ENCODE measurements around the gene VGLL1. TPM values are rescaled to one million over a fixed set of nuclear protein-coding genes. Genes with fewer than 3 reads are reported as not detected.

VGLL1 gene
- polyA plus RNA-seq, 3 donors, result not detected

GRCh38 chrX:136600059-136600458, 68.0 kb downstream of the VGLL1 start:
- H3K36me3 ChIP-seq (replicated peaks in 1 of 2; ENCODE audit: control insufficient read depth in 1 of 2, insufficient read depth in 2 of 2, low read length in 2 of 2), result no peaks in the 10 kb centered on the region
- H3K4me2 ChIP-seq (replicated peaks; ENCODE audit: extremely low read depth, low read length, poor library complexity, severe bottlenecking), result no peak overlapping the region
- Mint-ChIP-seq H3K36me3 (no peaks in the 10 kb centered on the region), H3K27me3 (ENCODE audit: low read depth in 3 of 3) (peaks cover 0 to 8% (median 0%) of the 10 kb centered on the region in 3 donors), H3K9me3 (no peaks in the 10 kb centered on the region), H3K4me1 (peaks cover 11% of the 10 kb centered on the region), H3K27ac (no peak overlapping the region), H3K4me3 (no peak overlapping the region)
- H3K9ac ChIP-seq (ENCODE audit: insufficient read depth, low read length, poor library complexity, severe bottlenecking), result no peak overlapping the region
- H3K79me2 ChIP-seq (ENCODE audit: insufficient read depth, low read length), result no peaks in the 10 kb centered on the region
- no peaks in the 10 kb centered on the region for H3K9me3 ChIP-seq (replicated peaks in 1 of 2; ENCODE audit: control insufficient read depth in 1 of 2, insufficient read depth in 1 of 2, low read length in 2 of 2)
- no CpG with 5 or more reads among the region's 1 CpG for WGBS (ENCODE audit: insufficient coverage)
- no peaks in the 10 kb centered on the region for H3K27me3 ChIP-seq (ENCODE audit: control insufficient read depth in 2 of 2, insufficient read depth in 2 of 2, low read length in 2 of 2)
- intact Hi-C loops (cut with micrococcal nuclease), result loop anchor here in 1 of 2 donors (10.0 kb wide), 1 partner anchor 325 kb away; no protein-coding TSS in a partner anchor
- H4K20me1 ChIP-seq (ENCODE audit: insufficient read depth, low read length), result no peaks in the 10 kb centered on the region
- H2AFZ ChIP-seq (ENCODE audit: insufficient read depth, low read depth, low read length, poor library complexity, severe bottlenecking), result no peak overlapping the region
- no peak overlapping the region for H3K27ac ChIP-seq (ENCODE audit: low read depth in 1 of 2, low read length in 2 of 2)
- H3K4me1 ChIP-seq (ENCODE audit: control insufficient read depth in 1 of 2, insufficient read depth in 2 of 2, low read length in 2 of 2), result no peaks in the 10 kb centered on the region
- TF ChIP-seq CTCF (IDR thresholded peaks at IDR 0.05), result no peak
- DNase-seq, result no peak
- H3K4me3 ChIP-seq (replicated peaks in 1 of 3; ENCODE audit: low read depth in 2 of 3, low read length in 3 of 3), result no peak overlapping the region

Small RNA genes within 50 kb of the gene (small RNA-seq; reads per million reads assigned to genes)
- not detected for gene MIR934 (ENCODE audit: insufficient read length, low read depth)
- gene RF00019 (ENCODE audit: insufficient read length, low read depth), result not detected
- gene RNU6-320P (ENCODE audit: insufficient read length, low read depth), result not detected

Other genes with a start within 250 kb of the VGLL1 start
- gene ADGRG4, start 231.3 kb upstream of the VGLL1 start, polyA plus RNA-seq, result not detected
- not detected for gene BRS3, start 44.3 kb upstream of the VGLL1 start, polyA plus RNA-seq
- gene HTATSF1, start 34.6 kb upstream of the VGLL1 start, polyA plus RNA-seq, result 10 to 100 TPM in 2 of 3 donors, 1 to 10 TPM in 1; 1.9 to 20.5 (median 14.2) TPM
- gene CD40LG, start 115.9 kb downstream of the VGLL1 start, polyA plus RNA-seq, result under 1 TPM in 1 of 3 donors, not detected in 2; 0.09 TPM
- 10 to 100 TPM; 51.4 to 79.2 (median 57.0) TPM for gene ARHGEF6, start 248.7 kb downstream of the VGLL1 start, polyA plus RNA-seq

Measured in CD14-positive monocyte (primary cell).